AML-193 (cell line): ENCODE data around the gene MAP1B.
"Not testable (repeated sequence)": the region's sequence is repeated elsewhere in the genome, so short reads cannot be mapped to it uniquely, and the experiment has no call there.

Experiments
- DNase-seq, 2 experiments: peaks; one replicate each; lab custom pipeline; 2025; lab: John Stamatoyannopoulos, UW

The MAP1B gene

GRCh38 chr5:72107131-72107900 lies at the start of gene MAP1B:
Gene MAP1B, plus strand, starts transcription at chr5:72107475. Its CDS starts 57 bp downstream, at chr5:72107532.
- no peak for DNase-seq

- no peak for DNase-seq
These were observed 49.5 kb upstream of the MAP1B start for GRCh38 chr5:72057816-72058215.

DNA sequence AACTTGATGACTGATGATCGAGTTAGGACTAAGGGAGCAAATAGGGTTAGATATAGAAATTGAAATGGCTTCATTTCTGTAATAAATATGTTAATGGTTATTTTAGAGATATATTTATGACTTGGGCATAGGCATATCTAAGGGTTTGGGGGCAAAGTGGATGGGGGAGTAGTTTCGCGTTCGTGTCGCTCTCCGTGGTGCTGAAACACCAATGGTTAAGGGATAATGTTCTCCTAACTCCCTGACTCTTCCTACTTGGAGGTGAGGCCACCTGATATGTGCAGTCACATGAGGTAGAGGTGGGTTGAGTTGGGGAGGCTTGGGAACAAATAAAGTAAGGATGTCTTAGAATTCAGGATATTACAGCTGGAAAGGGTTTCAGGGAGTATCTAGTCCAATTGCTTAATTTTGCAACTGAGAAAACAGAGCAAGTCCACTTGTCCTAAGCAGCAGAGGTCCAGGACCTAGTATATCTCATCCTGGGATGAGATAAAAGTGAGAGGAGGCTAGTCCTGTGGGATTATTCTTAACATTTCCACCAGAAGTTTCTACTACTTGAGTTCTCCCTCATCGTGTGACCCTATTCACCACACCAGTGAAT lies 44.0 kb upstream of the MAP1B start:
- no peak for DNase-seq

GRCh38 chr5:72064801-72065570 lies 42.3 kb upstream of the MAP1B start:
- DNase-seq = no peak

DNA sequence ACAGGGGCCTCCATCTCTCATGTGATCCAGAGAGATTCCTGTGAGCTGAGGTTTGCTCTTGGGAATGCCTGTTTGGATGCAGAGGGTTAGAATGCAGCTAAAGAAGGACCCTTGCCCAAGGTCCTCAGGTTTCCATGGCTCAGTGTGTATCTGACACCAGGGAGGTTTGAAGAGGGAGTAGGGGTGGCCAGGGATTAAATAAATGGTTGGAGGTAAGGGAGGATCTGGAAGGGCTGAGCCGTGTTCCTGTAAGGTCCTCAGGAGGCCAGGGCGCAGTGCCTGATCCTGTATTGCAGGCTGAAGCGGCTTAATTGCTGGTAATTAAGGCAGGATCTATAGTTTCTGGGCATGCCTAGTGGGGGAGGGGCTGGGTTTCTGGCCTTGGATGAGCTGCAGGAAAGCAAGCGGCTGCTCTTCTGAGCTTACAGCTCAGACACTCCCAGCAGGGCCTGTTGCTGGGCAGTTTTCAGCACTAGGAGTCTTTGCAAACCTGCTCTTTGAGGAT lies 41.5 kb upstream of the MAP1B start:
- no peak for DNase-seq

GRCh38 chr5:72066705-72067107 lies 40.6 kb upstream of the MAP1B start:
- no peak for DNase-seq

DNA sequence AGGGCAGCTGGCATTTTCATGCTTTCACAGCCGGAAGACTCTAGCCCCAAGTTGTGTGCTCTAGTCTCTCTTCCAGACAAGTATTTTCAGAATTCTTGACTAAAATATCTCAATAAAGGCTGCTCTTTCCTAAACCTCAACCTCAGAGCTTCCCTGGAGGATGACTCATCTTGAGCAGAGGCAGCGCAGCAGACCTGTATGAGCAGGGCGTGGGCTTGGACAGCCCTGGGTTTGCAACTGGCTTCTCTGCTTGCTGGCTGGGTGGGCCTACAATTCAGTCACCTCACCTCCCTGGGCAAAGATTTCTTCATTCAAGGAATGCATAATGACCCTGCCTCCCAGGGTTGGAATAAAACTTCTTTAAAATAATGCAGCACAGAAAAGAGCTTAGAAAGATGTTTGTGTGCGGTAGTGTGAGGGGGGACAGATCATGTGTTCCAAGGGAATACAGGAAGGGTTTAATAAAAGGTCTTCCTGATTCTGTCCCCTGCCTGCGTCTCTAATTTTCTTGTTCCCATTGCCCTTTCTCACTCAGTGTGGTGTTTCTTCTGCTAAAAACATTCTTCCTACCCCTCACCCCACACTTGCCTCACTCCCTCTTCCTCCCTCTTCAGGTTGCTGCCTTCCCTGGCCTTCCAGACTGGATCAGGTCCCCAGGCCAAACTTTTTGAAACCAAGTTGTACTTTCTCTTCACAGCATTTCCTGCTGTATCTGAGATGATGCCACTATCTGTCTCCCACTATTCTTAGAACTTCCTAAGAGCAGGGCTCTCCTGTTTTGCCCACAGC lies 39.4 kb upstream of the MAP1B start:
- no peak for DNase-seq

- no peak for DNase-seq
These were observed 36.7 kb upstream of the MAP1B start for GRCh38 chr5:72070529-72070928.

- no peak for DNase-seq
These were observed 35.4 kb upstream of the MAP1B start for GRCh38 chr5:72071906-72072305.

GRCh38 chr5:72074251-72074650 lies 33.0 kb upstream of the MAP1B start:
- DNase-seq = no peak

- DNase-seq = no peak
These were observed 31.8 kb upstream of the MAP1B start for GRCh38 chr5:72075461-72075860.

- DNase-seq = no peak
These were observed 30.5 kb upstream of the MAP1B start for GRCh38 chr5:72076621-72077300.

GRCh38 chr5:72077390-72077789 lies 29.9 kb upstream of the MAP1B start:
- DNase-seq = no peak

DNA sequence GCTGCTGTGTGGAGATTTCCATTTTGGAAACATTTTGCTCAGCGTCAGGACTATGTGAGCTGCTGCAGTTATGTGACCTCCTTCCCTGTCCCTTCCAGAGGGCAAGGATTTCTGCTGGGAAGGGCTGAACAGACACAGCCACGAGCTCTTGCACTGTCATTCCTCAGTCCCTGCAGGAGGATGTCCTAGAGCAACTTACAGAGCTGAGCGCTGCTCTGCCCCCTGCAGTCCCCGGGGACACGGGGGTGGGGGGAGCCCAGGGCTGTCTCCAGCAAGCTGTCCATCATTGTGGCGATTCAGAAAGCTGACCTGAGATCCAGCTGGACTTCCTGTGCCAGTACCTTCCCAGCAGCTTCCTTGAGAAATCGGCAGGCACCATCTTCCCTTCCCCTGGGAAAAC lies 28.0 kb upstream of the MAP1B start:
- DNase-seq = no peak

DNA sequence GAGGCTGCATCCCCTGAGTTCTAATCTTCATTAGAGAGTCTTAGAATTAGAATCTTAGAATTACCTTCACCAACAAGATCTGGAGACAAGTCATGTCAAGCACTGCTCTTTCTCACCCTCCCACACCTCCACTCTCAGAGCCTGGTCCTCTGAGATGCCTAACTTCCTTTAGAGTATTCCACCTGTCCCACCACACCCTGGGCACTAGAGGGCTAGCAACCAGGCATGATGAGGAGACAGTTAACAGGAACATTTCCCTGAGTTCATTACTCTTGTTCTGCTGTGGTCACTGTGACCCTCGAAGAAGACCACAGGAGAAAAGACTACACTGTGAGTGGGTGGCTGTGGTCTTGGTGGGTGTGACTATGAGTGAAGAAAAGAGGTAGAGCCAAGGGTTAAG lies 25.2 kb upstream of the MAP1B start:
- DNase-seq = no peak

- DNase-seq = no peak
These were observed 22.4 kb upstream of the MAP1B start for GRCh38 chr5:72084876-72085275.

GRCh38 chr5:72085319-72085718 lies 22.0 kb upstream of the MAP1B start:
- no peak for DNase-seq

DNA sequence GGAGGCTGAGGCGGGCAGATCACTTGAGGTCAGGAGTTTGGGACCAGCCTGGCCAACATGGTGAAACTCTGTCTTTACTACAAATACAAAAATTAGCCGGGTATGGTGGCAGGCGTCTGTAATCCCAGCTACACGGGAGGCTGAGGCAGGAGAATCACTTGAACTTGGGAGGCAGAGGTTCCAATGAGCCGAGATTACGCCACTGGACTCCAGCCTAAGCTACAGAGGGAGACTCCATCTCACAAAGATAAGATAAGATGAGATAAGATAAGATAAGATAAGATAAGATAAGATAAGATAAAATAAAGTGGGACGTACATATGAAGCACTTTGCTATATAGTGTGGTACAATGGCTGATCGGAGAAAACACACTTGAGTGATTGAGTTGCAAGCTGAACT lies 17.6 kb upstream of the MAP1B start:
- not testable (repeated sequence) for DNase-seq

DNA sequence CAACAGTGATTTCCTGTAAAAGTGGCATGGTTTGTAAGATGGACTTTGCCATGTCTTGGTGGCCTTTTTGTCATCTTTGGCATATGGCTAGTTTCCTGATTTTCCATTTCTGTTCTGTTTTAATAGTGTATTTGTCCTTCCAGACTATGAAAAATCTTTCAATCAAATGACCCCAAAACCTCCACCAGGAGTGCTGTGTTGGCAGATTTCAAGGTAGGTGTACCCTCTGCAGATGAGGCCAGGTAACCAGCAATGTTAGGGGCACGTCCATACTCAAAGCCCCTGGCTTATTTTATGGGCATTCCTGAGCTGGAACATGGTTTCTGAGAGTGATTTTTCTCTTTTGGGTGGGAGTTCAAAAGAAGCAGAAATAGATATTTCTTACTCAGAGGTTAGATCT lies 15.2 kb upstream of the MAP1B start:
- no peak for DNase-seq

- no peak for DNase-seq
These were observed 14.1 kb upstream of the MAP1B start for GRCh38 chr5:72093217-72093616.

GRCh38 chr5:72093824-72094223 lies 13.5 kb upstream of the MAP1B start:
- no peak for DNase-seq
